ENCODE data around the gene FBXO38.

FBXO38 gene

GRCh38 chr5:148384380-148384737 is 601 bp downstream of the FBXO38 start:
- DNase-seq = peak; percentile 53

- no peak for DNase-seq
These were observed 1.3 kb downstream of the FBXO38 start for GRCh38 chr5:148385094-148385493.

GRCh38 chr5:148386041-148386440 is 2.3 kb downstream of the FBXO38 start:
- no peak for DNase-seq

- no peak for DNase-seq
These were observed 3.6 kb downstream of the FBXO38 start for GRCh38 chr5:148387325-148387724.

DNA sequence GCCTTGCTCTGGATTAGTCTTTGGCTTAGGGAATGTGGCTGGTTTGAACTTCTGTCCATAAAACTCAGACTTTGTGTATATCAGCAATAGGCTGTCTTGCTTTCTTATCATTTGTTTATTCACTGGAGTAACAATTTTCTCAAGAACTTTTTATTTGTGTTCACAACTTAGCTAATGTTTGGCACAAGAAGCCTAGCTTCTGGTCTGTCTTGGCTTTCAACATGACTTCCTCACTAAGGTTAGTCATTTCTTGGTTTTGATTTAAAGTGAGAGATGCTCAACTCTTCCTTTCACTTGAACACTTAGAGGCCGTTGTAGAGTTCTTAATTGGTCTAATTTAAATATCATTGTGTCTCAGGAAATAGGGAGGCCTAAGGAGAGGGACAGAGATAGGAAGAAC is 4.9 kb downstream of the FBXO38 start:
- no peak for DNase-seq

DNA sequence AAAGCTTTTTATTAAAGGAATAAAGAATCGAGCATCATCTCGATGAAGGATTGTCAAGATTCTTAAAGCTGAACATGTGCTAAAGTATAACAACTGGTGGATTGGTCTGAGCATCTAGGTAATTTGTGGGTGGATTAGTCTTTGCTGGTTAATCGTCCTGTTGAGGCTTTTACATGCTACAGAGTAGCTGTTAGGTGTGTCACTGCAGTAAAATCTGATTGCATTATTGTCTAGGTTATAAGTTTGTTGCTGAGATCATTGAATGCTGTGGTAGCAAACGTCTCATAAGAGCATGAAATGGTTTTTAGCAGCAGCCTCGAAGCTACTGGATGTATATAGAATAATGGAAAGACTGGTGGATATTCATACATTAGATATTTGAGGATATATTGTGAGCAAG is 7.2 kb downstream of the FBXO38 start:
- no peak for DNase-seq

DNA sequence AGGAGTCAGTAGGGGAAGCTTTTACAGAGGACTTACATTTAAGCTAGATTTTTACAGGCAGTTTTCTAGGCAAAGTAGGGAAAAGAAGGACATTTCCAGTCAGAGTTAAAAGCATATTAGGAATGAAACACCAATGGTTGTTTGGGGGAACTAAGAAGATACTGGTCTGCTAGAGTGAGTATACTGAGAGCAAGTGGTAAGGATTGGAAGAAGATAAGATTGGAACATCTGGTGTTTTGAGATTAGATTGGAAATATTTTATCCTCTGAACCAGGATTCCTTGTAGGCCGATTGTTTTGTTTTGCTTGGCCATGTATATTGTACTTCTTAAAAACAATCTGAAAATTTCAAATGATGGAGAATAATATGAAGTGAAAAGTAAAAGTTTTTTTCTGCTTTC is 7.7 kb downstream of the FBXO38 start:
- DNase-seq = no peak

DNA sequence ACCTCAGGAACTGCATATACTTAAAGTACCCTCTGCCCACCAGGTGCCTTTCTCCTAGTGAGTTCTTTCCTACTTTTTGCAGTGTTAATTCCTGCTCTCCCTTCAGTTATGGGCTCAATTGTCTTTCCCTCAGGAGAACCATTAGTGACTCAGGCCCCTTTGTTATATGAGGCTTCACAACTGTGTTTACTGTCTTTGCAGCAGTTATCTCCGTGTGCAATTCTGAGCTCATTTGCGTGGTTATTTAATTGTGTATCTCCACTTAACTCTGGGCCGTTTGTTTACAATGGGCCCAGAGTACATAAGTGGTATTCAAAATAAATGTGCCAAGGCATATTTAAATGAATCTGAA is 9.6 kb downstream of the FBXO38 start:
- peak; percentile 86 for DNase-seq

DNA sequence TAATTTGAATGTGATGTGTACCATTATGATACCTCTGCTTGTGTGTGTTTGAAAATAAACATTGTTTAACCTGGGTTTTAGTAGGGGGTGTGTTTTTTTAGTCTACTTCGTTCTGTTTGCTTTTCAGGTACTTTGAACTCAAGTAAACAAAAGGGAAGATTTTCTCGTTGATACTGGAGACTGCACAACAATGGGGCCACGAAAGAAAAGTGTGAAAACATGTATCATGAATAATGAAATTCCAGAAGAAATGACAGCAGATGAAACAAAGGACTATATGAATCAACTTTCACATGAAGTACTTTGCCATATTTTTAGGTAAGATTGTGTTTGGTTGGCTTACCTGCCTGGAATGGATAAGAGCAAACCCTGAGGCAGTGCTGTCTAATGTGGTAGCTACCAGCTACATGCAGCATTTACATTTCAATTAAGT is 10.8 kb downstream of the FBXO38 start:
- DNase-seq = peak; percentile 72

GRCh38 chr5:148395031-148395430 is 11.3 kb downstream of the FBXO38 start:
- no peak for DNase-seq

DNA sequence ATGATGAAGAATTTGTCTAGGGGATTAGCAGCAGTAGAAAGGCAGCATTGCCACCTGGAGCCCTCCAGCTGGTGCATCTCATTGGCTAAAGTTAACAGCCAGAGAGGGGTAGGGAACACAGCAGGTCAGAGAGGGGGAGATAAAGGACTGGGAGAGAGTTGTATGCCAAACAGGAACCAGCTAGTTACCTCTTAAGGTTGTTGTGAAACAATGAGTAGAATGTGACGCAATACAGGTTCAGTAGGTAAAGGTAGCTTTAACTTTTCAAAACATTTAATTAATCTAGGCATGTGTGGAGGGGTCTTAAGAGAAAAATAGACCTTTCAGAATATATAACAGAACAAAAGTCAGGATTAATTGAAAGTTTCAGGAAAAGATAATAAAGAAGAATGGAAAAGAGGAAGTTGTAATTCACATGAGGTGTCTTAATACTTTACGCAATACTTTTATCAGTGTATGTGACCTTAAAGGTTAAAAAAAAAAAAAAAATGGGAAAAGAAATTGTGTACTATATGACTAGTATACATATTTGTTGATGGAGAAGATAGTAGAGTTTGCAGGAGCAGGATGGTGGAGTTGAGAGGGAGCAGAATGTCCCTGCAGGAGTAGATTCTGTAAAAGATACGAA is 14.3 kb downstream of the FBXO38 start:
- peak; percentile 37 for DNase-seq

DNA sequence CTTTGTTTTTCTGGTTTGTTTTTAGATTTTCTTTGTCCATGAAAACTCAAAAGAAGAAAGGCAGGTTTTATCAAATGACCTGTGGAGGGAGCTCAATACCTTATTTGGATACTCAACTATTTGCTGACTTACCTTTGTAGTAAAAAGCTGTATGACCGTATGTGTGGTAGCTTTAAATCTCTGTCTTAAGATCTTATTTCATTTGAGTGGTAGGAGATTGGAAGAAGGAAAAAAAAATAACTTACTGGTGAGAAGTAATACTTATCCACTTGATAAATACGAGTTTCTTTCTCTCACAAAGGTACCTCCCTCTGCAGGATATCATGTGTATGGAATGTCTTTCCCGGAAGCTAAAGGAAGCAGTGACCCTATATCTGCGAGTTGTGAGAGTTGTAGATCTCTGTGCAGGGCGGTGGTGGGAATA is 15.0 kb downstream of the FBXO38 start:
- peak; percentile 35 for DNase-seq

GRCh38 chr5:148401604-148402003 is 17.8 kb downstream of the FBXO38 start:
- DNase-seq = peak; percentile 45

DNA sequence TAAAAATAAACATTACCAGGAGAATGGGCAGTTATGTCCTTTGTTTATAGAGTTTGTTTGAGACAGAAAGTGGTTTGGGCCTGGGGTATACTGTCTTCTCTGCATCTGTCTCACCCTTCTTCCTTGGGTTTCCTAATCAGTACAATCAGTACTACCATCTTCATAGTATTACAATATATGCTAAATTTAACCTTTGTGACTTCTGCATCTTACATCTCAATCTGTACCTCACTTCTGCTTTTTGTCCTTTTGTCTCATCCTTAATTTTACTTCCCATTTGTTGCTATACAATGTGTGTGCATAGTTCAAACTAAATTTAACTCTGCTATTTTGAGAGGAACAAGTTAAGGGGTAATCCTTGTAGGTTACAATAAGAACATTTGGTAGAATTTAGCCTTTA is 19.6 kb downstream of the FBXO38 start:
- DNase-seq = no peak

DNA sequence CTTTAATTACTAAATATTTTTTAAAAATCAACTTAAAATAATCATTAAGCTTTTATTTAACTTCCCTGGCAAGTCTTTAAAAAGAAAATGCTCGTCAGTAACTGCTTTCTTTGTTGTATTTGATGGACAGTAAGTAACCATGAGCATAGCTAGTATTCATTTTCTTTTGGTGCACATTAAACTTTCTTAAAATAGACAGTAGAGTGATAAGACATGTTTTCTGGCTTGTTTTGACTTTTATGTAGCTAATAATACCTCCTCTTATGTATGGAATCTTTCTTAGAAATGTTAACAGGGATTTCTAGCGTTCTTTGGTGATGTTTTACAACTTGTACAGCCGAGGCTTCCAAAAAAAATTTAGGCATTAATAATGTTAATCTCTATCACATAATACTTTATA is 22.6 kb downstream of the FBXO38 start:
- DNase-seq = no peak

DNA sequence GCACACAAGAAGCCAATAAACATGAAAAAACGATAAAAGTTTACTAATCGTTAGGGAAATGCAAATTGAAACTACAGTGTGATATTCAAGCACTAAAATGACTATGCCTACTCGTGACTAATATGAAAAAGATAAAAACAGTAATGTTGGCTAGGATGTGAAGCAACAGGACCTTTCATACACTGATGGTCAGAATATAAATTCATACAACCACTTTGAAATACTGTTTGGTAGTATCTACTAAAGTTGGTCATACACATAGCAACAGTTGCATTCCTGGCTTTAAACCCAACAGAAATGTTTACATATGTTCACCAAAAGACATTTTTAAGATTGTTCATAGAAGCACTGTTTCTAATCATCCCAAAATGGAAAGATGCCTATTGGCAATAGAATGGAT is 24.3 kb downstream of the FBXO38 start:
- no peak for DNase-seq

- DNase-seq = no peak
These were observed 28.4 kb downstream of the FBXO38 start for GRCh38 chr5:148412124-148412523.

- no peak for DNase-seq
These were observed 31.1 kb downstream of the FBXO38 start for GRCh38 chr5:148414833-148415232.

- DNase-seq = no peak
These were observed 32.7 kb downstream of the FBXO38 start for GRCh38 chr5:148416416-148416815.

DNA sequence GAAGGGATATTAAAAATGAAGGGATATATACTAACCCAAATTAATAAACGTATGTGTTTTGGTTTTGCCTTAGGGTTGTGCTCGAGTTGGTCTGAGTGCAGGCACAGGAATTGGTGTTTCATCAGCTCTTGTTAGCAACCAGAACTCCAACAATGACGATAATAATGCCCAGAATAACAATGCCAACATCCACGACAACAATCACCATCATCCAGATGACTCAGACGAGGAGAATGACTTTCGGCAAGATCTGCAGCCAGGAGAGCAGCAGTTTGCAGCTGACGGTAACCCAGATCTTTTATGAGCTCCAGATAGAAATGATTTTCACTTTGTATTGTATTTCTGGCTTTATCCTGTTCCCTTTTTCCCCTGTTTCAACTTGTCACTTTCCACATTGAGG is 33.2 kb downstream of the FBXO38 start:
- no peak for DNase-seq

DNA sequence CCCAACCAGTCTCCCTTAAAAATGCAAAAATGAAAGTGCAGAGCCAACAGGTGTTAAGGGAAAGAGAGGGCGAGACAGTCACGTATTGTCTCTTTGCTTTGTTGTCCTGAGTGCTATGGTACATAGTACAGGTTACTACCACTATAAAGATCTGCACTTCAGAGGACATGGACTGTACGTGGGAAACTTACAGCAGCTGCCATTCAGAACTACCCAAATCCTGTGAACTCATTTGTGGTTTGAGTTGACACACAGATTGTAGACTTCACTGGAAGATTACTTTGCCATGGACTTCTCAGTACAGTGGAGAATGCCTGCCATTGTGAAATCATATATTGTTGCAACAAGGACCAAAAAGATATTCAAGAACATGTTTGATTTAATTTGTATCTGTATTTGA is 34.8 kb downstream of the FBXO38 start:
- no peak for DNase-seq

- no peak for DNase-seq
These were observed 37.9 kb downstream of the FBXO38 start for GRCh38 chr5:148421661-148422060.

DNA sequence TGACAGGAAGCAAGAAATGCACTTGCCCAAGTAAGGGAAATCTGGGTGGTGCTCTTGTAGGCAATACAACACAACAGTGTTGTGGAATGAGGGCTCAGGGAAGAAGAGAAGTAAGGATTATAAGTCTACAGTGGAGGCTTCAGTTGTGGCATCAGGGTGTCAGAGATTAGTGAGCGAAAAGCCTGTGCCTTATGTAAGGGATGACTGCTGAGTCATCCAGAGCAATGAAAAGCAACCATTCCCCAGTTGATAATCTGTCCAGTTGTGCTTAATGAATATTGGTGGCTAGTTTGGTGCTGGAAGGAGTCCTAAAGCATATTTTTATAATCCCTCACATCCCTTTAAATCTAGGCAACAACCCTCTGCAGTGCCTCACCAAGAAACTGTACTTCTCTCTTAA is 42.0 kb downstream of the FBXO38 start:
- no peak for DNase-seq

DNA sequence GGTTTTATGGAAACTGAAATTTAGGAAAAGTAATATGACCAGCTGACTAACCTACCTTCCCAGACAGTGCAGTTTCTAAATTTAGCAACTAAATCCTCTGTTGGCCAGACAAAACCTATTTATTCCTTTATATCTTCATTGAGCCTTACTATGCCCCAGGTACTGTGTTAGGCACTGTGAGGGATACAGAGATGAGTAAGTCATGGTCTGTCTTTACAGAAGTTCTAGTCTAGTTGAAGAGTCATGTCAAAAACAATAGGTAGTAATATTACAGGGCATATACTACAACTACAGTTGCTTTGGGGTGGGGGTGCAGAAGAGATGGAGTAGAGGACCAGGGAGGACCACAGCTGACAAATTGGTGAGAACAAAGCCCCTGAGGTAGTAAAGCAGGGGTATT is 42.8 kb downstream of the FBXO38 start:
- no peak for DNase-seq

DNA sequence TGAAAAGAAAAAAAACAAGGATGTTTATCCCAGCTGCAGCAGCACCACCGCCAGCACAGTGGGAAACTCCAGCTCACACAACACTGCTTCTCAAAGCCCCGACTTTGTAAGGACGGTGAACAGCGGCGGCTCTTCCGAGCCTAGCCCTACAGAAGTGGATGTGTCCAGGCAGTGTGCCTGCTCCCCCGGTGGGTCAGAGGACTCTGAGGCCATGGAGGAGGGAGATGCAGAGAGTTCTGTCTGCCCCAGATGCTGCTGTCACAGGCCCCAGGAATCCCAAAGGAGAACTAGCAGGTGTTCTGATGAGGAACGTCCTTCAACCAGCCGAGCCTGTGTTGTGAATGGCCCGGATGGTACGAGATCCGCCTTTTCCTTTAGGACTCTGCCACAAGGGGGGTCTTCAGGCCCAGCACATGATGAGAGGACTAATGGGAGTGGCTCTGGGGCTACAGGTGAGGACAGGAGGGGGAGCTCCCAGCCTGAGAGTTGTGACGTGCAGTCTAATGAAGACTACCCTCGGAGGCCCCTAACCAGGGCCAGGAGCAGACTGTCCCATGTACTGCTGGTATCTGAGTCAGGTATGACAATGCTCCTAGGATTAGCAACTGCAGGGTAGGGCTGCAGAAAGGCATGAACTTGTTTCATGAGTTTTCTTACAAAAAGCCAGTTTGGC is 43.7 kb downstream of the FBXO38 start:
- no peak for DNase-seq

Data from DMS53 (cell line).